Suprapubic skin (tissue), 4 donors: Measurements from ENCODE around the gene MED15. TPM values are rescaled to one million over a fixed set of nuclear protein-coding genes. Genes with fewer than 3 reads are reported as not detected.

Experiments
- DNase-seq, 2 donors: peaks; one replicate each; pipeline ENCODE4 v3.0.0-alpha.2; 2019; ENCODE audit warnings: low spot score in 2 of 2
- H3K27ac ChIP-seq: fragments of 200-600 bp; sonication (generic); one replicate; pipeline ENCODE4 v1.5.1; 2019
- H3K27me3 ChIP-seq: fragments of 200-600 bp; sonication (generic); one replicate; pipeline ENCODE4 v1.5.1; 2019
- H3K36me3 ChIP-seq: fragments of 200-600 bp; sonication (generic); one replicate; pipeline ENCODE4 v1.5.1; 2019
- H3K4me1 ChIP-seq: fragments of 200-600 bp; sonication (generic); one replicate; pipeline ENCODE4 v1.5.1; 2019
- H3K4me3 ChIP-seq: fragments of 200-600 bp; sonication (generic); one replicate; pipeline ENCODE4 v1.5.1; 2019; ENCODE audit warnings: mild to moderate bottlenecking
- H3K9me3 ChIP-seq: fragments of 200-600 bp; sonication (generic); one replicate; pipeline ENCODE4 v1.5.1; 2019
- CTCF ChIP-seq, 2 donors: fragments of 200-600 bp in 1 of 2; fragments of 450-650 bp in 1 of 2; sonication (generic) in 1 of 2; IDR thresholded peaks; one replicate each; pipeline ENCODE4 v1.5.1; 2016 to 2019; ENCODE audit warnings: antibody characterized with exemption in 2 of 2, mild to moderate bottlenecking in 1 of 2, moderate library complexity in 1 of 2
- EP300 ChIP-seq: sonication (generic); formaldehyde crosslinking; IDR thresholded peaks from one replicate; pipeline ENCODE4 v1.6.1; 2017; ENCODE audit warnings: antibody characterized with exemption
- POLR2A ChIP-seq, 2 donors: fragments of 450-650 bp; IDR thresholded peaks; one replicate each; pipeline ENCODE4 v1.6.1; 2017; ENCODE audit warnings: antibody characterized with exemption in 2 of 2, mild to moderate bottlenecking in 2 of 2, moderate library complexity in 2 of 2
- POLR2AphosphoS5 ChIP-seq, 3 donors: sonication (generic); formaldehyde crosslinking; IDR thresholded peaks; one replicate each; pipeline ENCODE4 v1.6.1; 2017; ENCODE audit warnings: antibody characterized with exemption in 3 of 3
- WGBS: methylation state at CpG from one replicate; pipeline ENCODE4 v1.1.5; 2018; 5-methylcytosine and 5-hydroxymethylcytosine counted together
- total RNA-seq, 4 donors: library from RNA; depleted of rRNA; stranded (reverse); fragments of >200 nt; gene quantifications; one replicate each; pipeline ENCODE4 v1.1.0, GENCODE V29; 2016

Gene MED15
- total RNA-seq, 4 donors from 2014 or later, result 59.8 to 163 (median 70.8) TPM

- Histone ChIP-seq H3K27me3 (no peaks in the 10 kb centered on the region), H3K9me3 (no peaks in the 10 kb centered on the region), H3K4me1 (no peaks in the 10 kb centered on the region), H3K36me3 (no peaks in the 10 kb centered on the region), H3K4me3 (no peak overlapping the region), H3K27ac (no peak overlapping the region)
- 75% methylated on average over 5 of the region's 5 CpGs for WGBS
- DNase-seq, result no peak
- no peak for TF ChIP-seq EP300
- TF ChIP-seq POLR2A (IDR thresholded peaks at IDR 0.05), result no peak
- TF ChIP-seq CTCF (IDR thresholded peaks at IDR 0.05), result no peak
- no peak for TF ChIP-seq POLR2AphosphoS5 (IDR thresholded peaks at IDR 0.05)
These were observed 91.7 kb downstream of the MED15 start for GRCh38 chr22:20599117-20599516.

GRCh38 chr22:20600137-20600673 is 92.8 kb downstream of the MED15 start:
- no peaks in the 10 kb centered on the region for H3K4me1 ChIP-seq
- no peaks in the 10 kb centered on the region for H3K27me3 ChIP-seq
- H3K27ac ChIP-seq, result no peak overlapping the region
- no peaks in the 10 kb centered on the region for H3K9me3 ChIP-seq
- no peak for TF ChIP-seq CTCF (IDR thresholded peaks at IDR 0.05)
- TF ChIP-seq EP300, result no peak
- TF ChIP-seq POLR2A (IDR thresholded peaks at IDR 0.05), result no peak
- TF ChIP-seq POLR2AphosphoS5 (IDR thresholded peaks at IDR 0.05), result no peak
- H3K4me3 ChIP-seq, result no peak overlapping the region
- DNase-seq, result no peak
- 88% methylated on average over 8 of the region's 8 CpGs for WGBS
- no peaks in the 10 kb centered on the region for H3K36me3 ChIP-seq

GRCh38 chr22:20601308-20601707 is 93.9 kb downstream of the MED15 start:
- Histone ChIP-seq H3K4me1 (peaks cover 4% of the 10 kb centered on the region), H3K27me3 (no peaks in the 10 kb centered on the region), H3K9me3 (no peaks in the 10 kb centered on the region), H3K36me3 (no peaks in the 10 kb centered on the region), H3K27ac (no peak overlapping the region), H3K4me3 (no peak overlapping the region)
- no peak for DNase-seq
- no peak for TF ChIP-seq POLR2A (IDR thresholded peaks at IDR 0.05)
- no peak for TF ChIP-seq EP300
- TF ChIP-seq POLR2AphosphoS5 (IDR thresholded peaks at IDR 0.05), result no peak
- no peak for TF ChIP-seq CTCF (IDR thresholded peaks at IDR 0.05)
- 82% methylated on average over 7 of the region's 7 CpGs for WGBS

- WGBS, result 63% methylated on average over 4 of the region's 8 CpGs
- DNase-seq, result no peak
- Histone ChIP-seq H3K4me3 (no peak overlapping the region), H3K27me3 (no peaks in the 10 kb centered on the region), H3K36me3 (no peaks in the 10 kb centered on the region), H3K27ac (no peak overlapping the region), H3K4me1 (peaks cover 15% of the 10 kb centered on the region), H3K9me3 (no peaks in the 10 kb centered on the region)
- no peak for TF ChIP-seq POLR2AphosphoS5 (IDR thresholded peaks at IDR 0.05)
- TF ChIP-seq CTCF (IDR thresholded peaks at IDR 0.05), result no peak
- TF ChIP-seq POLR2A (IDR thresholded peaks at IDR 0.05), result no peak
- no peak for TF ChIP-seq EP300
These were observed 95.3 kb downstream of the MED15 start for GRCh38 chr22:20602609-20603164.

- Histone ChIP-seq H3K27ac (no peak overlapping the region), H3K27me3 (no peaks in the 10 kb centered on the region), H3K9me3 (no peaks in the 10 kb centered on the region), H3K4me3 (no peak overlapping the region), H3K4me1 (peaks cover 15% of the 10 kb centered on the region), H3K36me3 (no peaks in the 10 kb centered on the region)
- no peak for DNase-seq
- TF ChIP-seq EP300 (no peak), CTCF (IDR thresholded peaks at IDR 0.05) (no peak), POLR2AphosphoS5 (IDR thresholded peaks at IDR 0.05) (no peak), POLR2A (IDR thresholded peaks at IDR 0.05) (no peak)
- 89% methylated on average over 15 of the region's 23 CpGs for WGBS
These were observed 96.8 kb downstream of the MED15 start for GRCh38 chr22:20604092-20604747.
